Epithelial cell of proximal tubule (primary cell): ENCODE results near the gene NKIRAS1. TPM values are rescaled to one million over a fixed set of nuclear protein-coding genes. Genes with fewer than 3 reads are reported as not detected.
"Not testable (repeated sequence)": the region's sequence is repeated elsewhere in the genome, so short reads cannot be mapped to it uniquely, and the experiment has no call there.

Experiments
- DNase-seq: peaks from one replicate; pipeline ENCODE4 v3.0.0-alpha.2; 2011; ENCODE audit warnings: low read depth
- H3K4me3 ChIP-seq: 2 replicates; pipeline ENCODE4 v1.5.1; 2011; ENCODE audit warnings: low read depth, mild to moderate bottlenecking, low read length
- total RNA-seq: library from RNA; depleted of rRNA; stranded (reverse); fragments of >200 nt; gene quantifications from 2 replicates; pipeline ENCODE4 v1.2.3, GENCODE V29; 2015
- TF ChIP-seq, protein P1 (sequence below): conservative IDR thresholded peaks from 2 replicates; pipeline ENCODE4 v1.5.1; 2012; ENCODE audit warnings: low read depth, mild to moderate bottlenecking, low read length

NKIRAS1 gene
- total RNA-seq, 1 donor from 2014 or later: 5.9 TPM

DNA sequence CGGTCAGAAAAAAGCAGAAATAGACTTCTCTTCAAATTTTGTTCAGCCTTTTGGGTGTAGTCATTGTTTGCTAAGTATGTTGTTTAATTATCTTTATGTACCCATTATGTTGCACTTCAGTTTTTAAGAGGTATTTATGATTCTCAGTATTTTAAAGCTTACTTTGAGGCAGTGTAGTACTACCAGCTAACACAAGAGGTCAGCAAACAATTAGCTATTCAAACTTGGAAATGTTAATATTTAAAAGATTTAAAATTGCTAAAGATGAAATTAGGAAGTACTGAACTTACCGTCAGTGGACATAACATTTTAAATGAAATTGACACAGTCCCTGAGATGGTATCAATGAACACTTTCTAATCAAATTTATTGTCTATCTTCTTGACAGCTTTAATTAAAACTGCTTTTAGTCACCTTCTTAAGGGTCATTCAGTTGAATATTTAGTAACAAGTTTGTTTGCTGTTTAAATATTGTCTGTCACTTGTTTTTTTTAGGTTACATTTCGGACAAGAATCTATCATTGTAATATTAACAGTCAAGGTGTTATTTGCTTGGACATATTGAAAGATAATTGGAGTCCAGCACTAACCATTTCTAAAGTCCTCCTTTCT lies 28.1 kb downstream of the NKIRAS1 start:
- TF ChIP-seq, protein P1, sequence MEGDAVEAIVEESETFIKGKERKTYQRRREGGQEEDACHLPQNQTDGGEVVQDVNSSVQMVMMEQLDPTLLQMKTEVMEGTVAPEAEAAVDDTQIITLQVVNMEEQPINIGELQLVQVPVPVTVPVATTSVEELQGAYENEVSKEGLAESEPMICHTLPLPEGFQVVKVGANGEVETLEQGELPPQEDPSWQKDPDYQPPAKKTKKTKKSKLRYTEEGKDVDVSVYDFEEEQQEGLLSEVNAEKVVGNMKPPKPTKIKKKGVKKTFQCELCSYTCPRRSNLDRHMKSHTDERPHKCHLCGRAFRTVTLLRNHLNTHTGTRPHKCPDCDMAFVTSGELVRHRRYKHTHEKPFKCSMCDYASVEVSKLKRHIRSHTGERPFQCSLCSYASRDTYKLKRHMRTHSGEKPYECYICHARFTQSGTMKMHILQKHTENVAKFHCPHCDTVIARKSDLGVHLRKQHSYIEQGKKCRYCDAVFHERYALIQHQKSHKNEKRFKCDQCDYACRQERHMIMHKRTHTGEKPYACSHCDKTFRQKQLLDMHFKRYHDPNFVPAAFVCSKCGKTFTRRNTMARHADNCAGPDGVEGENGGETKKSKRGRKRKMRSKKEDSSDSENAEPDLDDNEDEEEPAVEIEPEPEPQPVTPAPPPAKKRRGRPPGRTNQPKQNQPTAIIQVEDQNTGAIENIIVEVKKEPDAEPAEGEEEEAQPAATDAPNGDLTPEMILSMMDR: peak; percentile 69
- DNase-seq: no peak
- H3K4me3 ChIP-seq: no peak overlapping the region

- no peak for DNase-seq
- TF ChIP-seq, protein P1: no peak
- H3K4me3 ChIP-seq: no peak overlapping the region
Observed at GRCh38 chr3:23886311-23886710, 30.5 kb downstream of the NKIRAS1 start.

- TF ChIP-seq, protein P1: no peak
- DNase-seq: no peak
- H3K4me3 ChIP-seq: no peak overlapping the region
Observed at GRCh38 chr3:23885210-23885609, 31.6 kb downstream of the NKIRAS1 start.

GRCh38 chr3:23884481-23884880 lies 32.3 kb downstream of the NKIRAS1 start:
- no peak for DNase-seq

DNA sequence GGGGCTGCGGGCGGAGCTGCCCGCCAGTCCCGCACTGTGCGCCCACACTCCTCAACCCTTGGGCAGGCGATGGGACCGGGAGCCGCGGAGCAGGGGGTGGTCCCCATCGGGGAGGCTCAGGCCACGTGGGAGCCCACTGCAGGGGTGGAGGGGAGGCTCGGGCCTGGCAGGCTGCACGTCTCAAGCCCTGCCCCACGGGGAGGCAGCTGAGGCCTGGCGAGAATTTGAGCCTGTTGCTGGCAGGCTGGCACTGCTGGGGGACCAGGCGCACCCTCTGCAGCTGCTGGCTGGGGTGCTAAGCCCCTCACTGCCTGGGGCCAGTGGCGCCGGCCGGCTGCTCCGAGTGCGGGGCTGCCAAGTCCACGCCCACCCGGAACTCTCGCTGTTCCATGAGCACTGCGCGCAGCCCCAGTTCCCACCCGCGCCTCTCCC lies 34.3 kb downstream of the NKIRAS1 start:
- no peak for DNase-seq
- H3K4me3 ChIP-seq: no peak overlapping the region
- TF ChIP-seq, protein P1: no peak

More at GRCh38 chr3:23884481-23884880, 32.3 kb downstream of the NKIRAS1 start:
- TF ChIP-seq, protein P1: peak; percentile 34
- H3K4me3 ChIP-seq: no peak overlapping the region

- H3K4me3 ChIP-seq, DNase-seq: not testable (repeated sequence)
Observed at GRCh38 chr3:23881993-23882392, 34.8 kb downstream of the NKIRAS1 start.

- TF ChIP-seq, protein P1: no peak
Observed at GRCh38 chr3:23880703-23881339, 36.0 kb downstream of the NKIRAS1 start.

More at GRCh38 chr3:23880703-23881339, 36.0 kb downstream of the NKIRAS1 start:
- DNase-seq: no peak
- no peak overlapping the region for H3K4me3 ChIP-seq
